OCI-LY3 (cell line): ENCODE measurements around the gene HS3ST3A1.

Experiments used
- EZH2phosphoT487 ChIP-seq: fragments of 200-600 bp; shearing (Covaris generic); IDR thresholded peaks from 2 replicates; pipeline ENCODE4 v1.6.1; 2018; ENCODE audit warnings: antibody characterized with exemption, mixed run types, low read depth
- TF ChIP-seq, protein P1 (sequence below): fragments of 200-600, 300-600 bp; sonication (generic); IDR thresholded peaks from 2 replicates; pipeline ENCODE4 v1.5.1; 2014; ENCODE audit warnings: antibody characterized with exemption, low read length, low read depth

DNA sequence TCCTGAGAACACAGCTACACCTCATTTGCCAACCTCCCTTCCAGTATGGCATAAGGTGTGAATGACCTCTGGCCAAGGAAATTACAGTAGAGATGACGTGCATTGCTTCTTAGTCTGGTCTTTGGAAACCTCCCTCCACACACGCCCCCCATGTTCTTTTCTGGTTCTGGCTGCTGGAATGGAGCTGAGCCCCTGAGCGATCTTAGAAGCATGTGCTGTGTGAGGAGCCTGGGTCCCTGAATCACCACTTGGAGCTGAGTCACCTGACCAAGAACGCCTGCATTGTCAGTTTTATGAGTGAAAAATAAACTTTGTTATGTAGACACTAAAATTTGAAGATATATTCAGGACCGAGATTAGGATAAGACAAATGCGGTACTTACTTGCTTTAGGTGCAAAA, 51.4 kb downstream of the HS3ST3A1 start:
- TF ChIP-seq, protein P1, sequence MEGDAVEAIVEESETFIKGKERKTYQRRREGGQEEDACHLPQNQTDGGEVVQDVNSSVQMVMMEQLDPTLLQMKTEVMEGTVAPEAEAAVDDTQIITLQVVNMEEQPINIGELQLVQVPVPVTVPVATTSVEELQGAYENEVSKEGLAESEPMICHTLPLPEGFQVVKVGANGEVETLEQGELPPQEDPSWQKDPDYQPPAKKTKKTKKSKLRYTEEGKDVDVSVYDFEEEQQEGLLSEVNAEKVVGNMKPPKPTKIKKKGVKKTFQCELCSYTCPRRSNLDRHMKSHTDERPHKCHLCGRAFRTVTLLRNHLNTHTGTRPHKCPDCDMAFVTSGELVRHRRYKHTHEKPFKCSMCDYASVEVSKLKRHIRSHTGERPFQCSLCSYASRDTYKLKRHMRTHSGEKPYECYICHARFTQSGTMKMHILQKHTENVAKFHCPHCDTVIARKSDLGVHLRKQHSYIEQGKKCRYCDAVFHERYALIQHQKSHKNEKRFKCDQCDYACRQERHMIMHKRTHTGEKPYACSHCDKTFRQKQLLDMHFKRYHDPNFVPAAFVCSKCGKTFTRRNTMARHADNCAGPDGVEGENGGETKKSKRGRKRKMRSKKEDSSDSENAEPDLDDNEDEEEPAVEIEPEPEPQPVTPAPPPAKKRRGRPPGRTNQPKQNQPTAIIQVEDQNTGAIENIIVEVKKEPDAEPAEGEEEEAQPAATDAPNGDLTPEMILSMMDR: no peak
- no peak for TF ChIP-seq EZH2phosphoT487
